Smooth muscle cell (in vitro differentiated cells): ENCODE data around the gene GSTA4. TPM values are rescaled to one million over a fixed set of nuclear protein-coding genes. Genes with fewer than 3 reads are reported as not detected.

ENCODE experiments used
- DNase-seq: peaks from one replicate; lab custom pipeline; 2025; ENCODE audit not compliant: unreplicated experiment; lab: John Stamatoyannopoulos, UW
- H2AFZ ChIP-seq: fragments of 200-600 bp; sonication (generic); 2 replicates; pipeline ENCODE4 v1.6.0; 2016; ENCODE audit warnings: antibody characterized with exemption, low read depth, mild to moderate bottlenecking
- H3F3A ChIP-seq: fragments of 200-600 bp; sonication (generic); 2 replicates; pipeline ENCODE4 v1.6.0; 2017; ENCODE audit warnings: antibody characterized with exemption, low read depth
- H3K27ac ChIP-seq: fragments of 200-600 bp; sonication (generic); 2 replicates; pipeline ENCODE4 v1.5.1; 2016; ENCODE audit warnings: low read depth, mild to moderate bottlenecking
- H3K27me3 ChIP-seq: fragments of 200-600 bp; sonication (generic); 2 replicates; pipeline ENCODE4 v1.6.1; 2016; ENCODE audit warnings: low read depth, mild to moderate bottlenecking
- H3K36me3 ChIP-seq: fragments of 200-600 bp; sonication (generic); 2 replicates; pipeline ENCODE4 v1.5.1; 2016; ENCODE audit warnings: low read depth
- H3K4me1 ChIP-seq: fragments of 200-600 bp; sonication (generic); 2 replicates; pipeline ENCODE4 v1.5.1; 2016; ENCODE audit warnings: low read depth
- H3K4me2 ChIP-seq: fragments of 200-600 bp; sonication (generic); 2 replicates; pipeline ENCODE4 v1.6.0; 2016; ENCODE audit warnings: mild to moderate bottlenecking
- H3K4me3 ChIP-seq: fragments of 200-600 bp; sonication (generic); 2 replicates; pipeline ENCODE4 v1.5.1; 2016; ENCODE audit warnings: mild to moderate bottlenecking
- H3K79me2 ChIP-seq: fragments of 200-600 bp; sonication (generic); 2 replicates; pipeline ENCODE4 v1.6.0; 2016; ENCODE audit warnings: low read depth, mild to moderate bottlenecking
- H3K9ac ChIP-seq: fragments of 200-600 bp; sonication (generic); 2 replicates; pipeline ENCODE4 v1.6.0; 2016; ENCODE audit warnings: low read depth
- H3K9me3 ChIP-seq: fragments of 200-600 bp; sonication (generic); replicated peaks from 2 replicates; pipeline ENCODE4 v1.5.1; 2016; ENCODE audit warnings: low read depth
- H4K20me1 ChIP-seq: fragments of 200-600 bp; sonication (generic); 2 replicates; pipeline ENCODE4 v1.6.0; 2016; ENCODE audit warnings: low read depth
- CTCF ChIP-seq: fragments of 200-600 bp; sonication (generic); IDR thresholded peaks from 2 replicates; pipeline ENCODE4 v1.5.1; 2017; ENCODE audit warnings: borderline replicate concordance, mild to moderate bottlenecking, antibody characterized with exemption; ENCODE audit not compliant: insufficient read depth, poor library complexity, severe bottlenecking
- WGBS: methylation state at CpG from one replicate; pipeline ENCODE4 v1.1.7; 2016; ENCODE audit warnings: low lambda C conversion rate; 5-methylcytosine and 5-hydroxymethylcytosine counted together
- polyA plus RNA-seq: library from polyadenylated mRNA; unstranded; fragments of >200 nt; fragmentation: Nextera tagmentation; extraction: Ambion mirVana; gene quantifications from 2 replicates; pipeline ENCODE4 v1.2.1, GENCODE V29; 2016
- total RNA-seq: library from RNA; depleted of rRNA; stranded (reverse); fragments of >200 nt; gene quantifications from 2 replicates; pipeline ENCODE4 v1.2.3, GENCODE V29; 2014

GSTA4 gene
- total and polyA plus RNA-seq, 2 experiments from 2014 or later = 60.2 to 62.6 TPM

- no peak overlapping the region for H3K4me2 ChIP-seq
- WGBS = 95% methylated on average over 4 of the region's 4 CpGs
- peaks cover 4% of the 10 kb centered on the region for H3K36me3 ChIP-seq
- H3K79me2 ChIP-seq = no peaks in the 10 kb centered on the region
- H3K9ac ChIP-seq = no peak overlapping the region
- no peak overlapping the region for H3K4me3 ChIP-seq
- H2AFZ ChIP-seq = no peak overlapping the region
- H3K4me1 ChIP-seq = no peaks in the 10 kb centered on the region
- H4K20me1 ChIP-seq = no peaks in the 10 kb centered on the region
- DNase-seq = no peak
- peaks cover 4% of the 10 kb centered on the region for H3F3A ChIP-seq
- TF ChIP-seq CTCF = no peak
- H3K27me3 ChIP-seq = no peaks in the 10 kb centered on the region
- no peaks in the 10 kb centered on the region for H3K9me3 ChIP-seq
- H3K27ac ChIP-seq = no peak overlapping the region
These were observed 36.2 kb upstream of the GSTA4 start for GRCh38 chr6:53031281-53031680.

- no peak overlapping the region for H3K4me3 ChIP-seq
- H4K20me1 ChIP-seq = no peaks in the 10 kb centered on the region
- no peaks in the 10 kb centered on the region for H3K27me3 ChIP-seq
- 90% methylated on average over 3 of the region's 3 CpGs for WGBS
- H3K36me3 ChIP-seq = peaks cover 4% of the 10 kb centered on the region
- TF ChIP-seq CTCF = no peak
- H2AFZ ChIP-seq = no peak overlapping the region
- H3K4me1 ChIP-seq = no peaks in the 10 kb centered on the region
- no peak overlapping the region for H3K27ac ChIP-seq
- no peaks in the 10 kb centered on the region for H3K9me3 ChIP-seq
- no peak overlapping the region for H3K4me2 ChIP-seq
- no peaks in the 10 kb centered on the region for H3F3A ChIP-seq
- H3K9ac ChIP-seq = no peak overlapping the region
- DNase-seq = no peak
- no peaks in the 10 kb centered on the region for H3K79me2 ChIP-seq
These were observed 34.7 kb upstream of the GSTA4 start for GRCh38 chr6:53029761-53030160.

GRCh38 chr6:53029257-53029656 is 34.2 kb upstream of the GSTA4 start:
- no peaks in the 10 kb centered on the region for H3K79me2 ChIP-seq
- no peak overlapping the region for H3K4me2 ChIP-seq
- H2AFZ ChIP-seq = no peak overlapping the region
- H3K9me3 ChIP-seq = no peaks in the 10 kb centered on the region
- no peaks in the 10 kb centered on the region for H3F3A ChIP-seq
- H3K27me3 ChIP-seq = no peaks in the 10 kb centered on the region
- no peak for DNase-seq
- H3K36me3 ChIP-seq = peaks cover 4% of the 10 kb centered on the region
- no peaks in the 10 kb centered on the region for H4K20me1 ChIP-seq
- H3K4me1 ChIP-seq = no peaks in the 10 kb centered on the region
- H3K27ac ChIP-seq = no peak overlapping the region
- H3K9ac ChIP-seq = no peak overlapping the region
- TF ChIP-seq CTCF = no peak
- no peak overlapping the region for H3K4me3 ChIP-seq

- TF ChIP-seq CTCF = no peak
- Histone ChIP-seq H3K27me3 (no peaks in the 10 kb centered on the region), H2AFZ (no peak overlapping the region), H3K9me3 (no peaks in the 10 kb centered on the region), H3K9ac (no peak overlapping the region), H3K4me2 (no peak overlapping the region), H3K4me1 (no peaks in the 10 kb centered on the region), H3K27ac (no peak overlapping the region), H3F3A (no peaks in the 10 kb centered on the region), H3K36me3 (peaks cover 4% of the 10 kb centered on the region), H4K20me1 (no peaks in the 10 kb centered on the region), H3K4me3 (no peak overlapping the region), H3K79me2 (no peaks in the 10 kb centered on the region)
- WGBS = 97% methylated on average over 1 of the region's 1 CpG
- no peak for DNase-seq
These were observed 33.4 kb upstream of the GSTA4 start for GRCh38 chr6:53028467-53028866.
